HepG2 (cell line): ENCODE measurements around the gene PPFIA4. TPM values are rescaled to one million over a fixed set of nuclear protein-coding genes. Genes with fewer than 3 reads are reported as not detected.

Experiments
- ASH2L ChIP-seq: fragments of 300-600, 200-600 bp; sonication (generic); IDR thresholded peaks from 2 replicates; pipeline ENCODE4 v1.7.0; 2017; ENCODE audit warnings: low read depth, mild to moderate bottlenecking, moderate library complexity, mixed read lengths, low read length; ENCODE audit not compliant: insufficient read length
- BCL3 ChIP-seq: sonication (generic); formaldehyde crosslinking; IDR thresholded peaks from 2 replicates; pipeline ENCODE4 v1.5.1; 2020; ENCODE audit warnings: mild to moderate bottlenecking, missing genetic modification reagents, moderate library complexity
- DPF2 ChIP-seq: sonication (generic); formaldehyde crosslinking; IDR thresholded peaks from 2 replicates; pipeline ENCODE4 v1.4.0; 2020; ENCODE audit warnings: mild to moderate bottlenecking, low read depth, missing genetic modification reagents, borderline replicate concordance
- EHMT2 ChIP-seq: fragments of 200-600 bp; sonication (generic); IDR thresholded peaks from 2 replicates; pipeline ENCODE4 v1.7.0; 2017; ENCODE audit warnings: antibody characterized with exemption, low read depth, low read length, borderline replicate concordance
- GATAD1 ChIP-seq: IDR thresholded peaks from 2 replicates; pipeline ENCODE4 v1.6.1; 2016; ENCODE audit warnings: missing genetic modification reagents, missing compliant biosample characterization
- HDAC6 ChIP-seq: fragments of 200-600 bp; sonication (generic); IDR thresholded peaks from 2 replicates; pipeline ENCODE4 v1.7.0; 2017; ENCODE audit warnings: mild to moderate bottlenecking, antibody characterized with exemption, low read length, low read depth
- KAT7 ChIP-seq: IDR thresholded peaks from 2 replicates; pipeline ENCODE4 v1.6.1; 2018; ENCODE audit warnings: borderline replicate concordance, missing compliant biosample characterization
- KDM3A ChIP-seq: IDR thresholded peaks from 2 replicates; pipeline ENCODE4 v1.6.1; 2018; ENCODE audit warnings: low read depth, missing compliant biosample characterization
- MED13 ChIP-seq: sonication (generic); formaldehyde crosslinking; IDR thresholded peaks from 2 replicates; pipeline ENCODE4 v1.5.0; 2020; ENCODE audit warnings: missing genetic modification reagents
- RAD21 ChIP-seq: fragments of 450-650 bp; formaldehyde crosslinking; IDR thresholded peaks from 2 replicates; pipeline ENCODE4 v1.5.0; 2020; ENCODE audit warnings: mild to moderate bottlenecking
- STAG1 ChIP-seq: sonication (generic); formaldehyde crosslinking; IDR thresholded peaks from 2 replicates; pipeline ENCODE4 v1.4.0; 2020; ENCODE audit warnings: missing genetic modification reagents
- TEAD3 ChIP-seq: optimal IDR thresholded peaks from 2 replicates; pipeline ENCODE3; 2016; ENCODE audit warnings: borderline replicate concordance
- U2AF1 ChIP-seq: fragments of 200-400 bp; formaldehyde crosslinking; optimal IDR thresholded peaks from 2 replicates; pipeline ENCODE3; 2017; ENCODE audit warnings: mild to moderate bottlenecking, low read depth, low read length
- ZBTB42 ChIP-seq: sonication (generic); formaldehyde crosslinking; IDR thresholded peaks from 2 replicates; pipeline ENCODE4 v1.5.0; 2020; ENCODE audit warnings: mild to moderate bottlenecking, missing genetic modification reagents
- ZHX1 ChIP-seq: sonication (generic); formaldehyde crosslinking; IDR thresholded peaks from 2 replicates; pipeline ENCODE4 v1.8.1; 2022; ENCODE audit warnings: low read depth, mild to moderate bottlenecking, missing genetic modification reagents
- ZMAT5 ChIP-seq: sonication (generic); formaldehyde crosslinking; IDR thresholded peaks from 2 replicates; pipeline ENCODE4 v1.5.0; 2020; ENCODE audit warnings: mild to moderate bottlenecking, low read depth, missing genetic modification reagents, borderline replicate concordance
- ZMYM3 ChIP-seq: sonication (generic); formaldehyde crosslinking; IDR thresholded peaks from 2 replicates; pipeline ENCODE4 v1.5.1; 2020; ENCODE audit warnings: mild to moderate bottlenecking, missing genetic modification reagents
- ZNF17 ChIP-seq: sonication (generic); formaldehyde crosslinking; IDR thresholded peaks from 2 replicates; pipeline ENCODE4 v1.5.0; 2020; ENCODE audit warnings: mild to moderate bottlenecking, missing genetic modification reagents
- ZNF18 ChIP-seq: sonication (generic); formaldehyde crosslinking; IDR thresholded peaks from 2 replicates; pipeline ENCODE4 v1.8.0; 2022; ENCODE audit warnings: mild to moderate bottlenecking, missing genetic modification reagents; ENCODE audit not compliant: insufficient replicate concordance
- ZNF776 ChIP-seq: sonication (generic); formaldehyde crosslinking; IDR thresholded peaks from 2 replicates; pipeline ENCODE4 v1.4.0; 2020; ENCODE audit warnings: mild to moderate bottlenecking, missing genetic modification reagents
- ZNF816 ChIP-seq: sonication (generic); formaldehyde crosslinking; IDR thresholded peaks from 2 replicates; pipeline ENCODE4 v1.8.0; 2022; ENCODE audit warnings: missing genetic modification reagents, mild to moderate bottlenecking, borderline replicate concordance
- ZSCAN25 ChIP-seq: sonication (generic); formaldehyde crosslinking; IDR thresholded peaks from 2 replicates; pipeline ENCODE4 v1.8.0; 2022; ENCODE audit warnings: mild to moderate bottlenecking, missing genetic modification reagents
- polyA plus RNA-seq, 8 experiments: library from polyadenylated mRNA; depleted of rRNA in 3 of 8; stranded (reverse) in 7 of 8; unstranded in 1 of 8; fragments of >200 nt; fragmentation: Illumina TruSeq in 4 of 8; extraction: Trizol in 4 of 8; gene quantifications; 2 replicates each; pipeline versions ENCODE4 v1.2.1 to v1.2.3, GENCODE V29; 2011 to 2016; ENCODE audit warnings: low read depth in 4 of 8, missing spikeins in 1 of 8, mixed read lengths in 1 of 8; ENCODE audit not compliant: insufficient read depth in 1 of 8
- total RNA-seq, 5 experiments: library from RNA; depleted of rRNA; stranded (reverse); fragments of >200 nt; fragmentation: Illumina TruSeq; extraction: Trizol; gene quantifications; 2 replicates each; pipeline ENCODE4 v1.2.3, GENCODE V29; 2016; ENCODE audit warnings: low read depth in 1 of 5

The PPFIA4 gene
- total and polyA plus RNA-seq, 2 of the 13 experiments (the other 11 are each of a cell fraction or from before 2014, with no cell fraction given) = 6.4 TPM; not detected in 1

- no peak for TF ChIP-seq ZNF18 (CRISPR knock-in tag)
- no peak for TF ChIP-seq U2AF1
- TF ChIP-seq TEAD3 = no peak
- no peak for TF ChIP-seq ZBTB42 (CRISPR knock-in tag)
- TF ChIP-seq ZNF816 (CRISPR knock-in tag) = no peak
- TF ChIP-seq EHMT2 = no peak
- TF ChIP-seq ZNF17 (CRISPR knock-in tag) = no peak
- TF ChIP-seq BCL3 (CRISPR knock-in tag) = no peak
- TF ChIP-seq MED13 = no peak
- no peak for TF ChIP-seq ZSCAN25 (CRISPR knock-in tag)
- no peak for TF ChIP-seq KAT7 (CRISPR knock-in tag)
- TF ChIP-seq ZMAT5 = no peak
- TF ChIP-seq ASH2L = peak; percentile 23
- peak; percentile 13; the same call in 1 of the 2 replicates for TF ChIP-seq ZMYM3 (CRISPR knock-in tag)
- no peak for TF ChIP-seq HDAC6
- no peak for TF ChIP-seq KDM3A (CRISPR knock-in tag)
- peak; percentile 57; the same call in 1 of the 2 replicates for TF ChIP-seq RAD21
- TF ChIP-seq ZNF776 (CRISPR knock-in tag) = no peak
- no peak for TF ChIP-seq GATAD1 (CRISPR knock-in tag)
- no peak for TF ChIP-seq DPF2 (CRISPR knock-in tag)
- no peak for TF ChIP-seq ZHX1 (CRISPR knock-in tag)
- peak; percentile 81 for TF ChIP-seq STAG1 (CRISPR knock-in tag)
Measured at GRCh38 chr1:202998836-202999750, 27.2 kb upstream of the PPFIA4 start (continued).
